Sigmoid colon (tissue), 7 donors: ENCODE measurements around the gene THSD1. TPM values are rescaled to one million over a fixed set of nuclear protein-coding genes. Genes with fewer than 3 reads are reported as not detected.
A peak's percentile ranks its signal among the peaks of the same experiment; 100 is the strongest.

Source experiments
- DNase-seq: peaks from one replicate; pipeline ENCODE4 v3.0.0-alpha.2; 2019
- H3K27ac ChIP-seq, 4 donors: fragments of 200-600 bp; sonication (generic); one replicate each; pipeline ENCODE4 v1.5.1; 2016 to 2019; ENCODE audit warnings: mild to moderate bottlenecking in 1 of 4
- H3K27me3 ChIP-seq, 3 donors: fragments of 200-600 bp; sonication (generic); one replicate each; pipeline ENCODE4 v1.5.1; 2019; ENCODE audit warnings: mild to moderate bottlenecking in 1 of 3
- H3K36me3 ChIP-seq, 4 donors: fragments of 200-600 bp; sonication (generic); one replicate each; pipeline ENCODE4 v1.5.1; 2016 to 2019
- H3K4me1 ChIP-seq, 4 donors: fragments of 200-600 bp; sonication (generic); one replicate each; pipeline ENCODE4 v1.5.1; 2017 to 2019
- H3K4me3 ChIP-seq, 4 donors: fragments of 200-600 bp; sonication (generic); one replicate each; pipeline ENCODE4 v1.5.1; 2017 to 2019; ENCODE audit warnings: mild to moderate bottlenecking in 2 of 4, moderate library complexity in 1 of 4
- H3K9me3 ChIP-seq, 4 donors: fragments of 200-600 bp in 3 of 4; sonication (generic) in 3 of 4; one replicate each; pipeline versions ENCODE4 v1.5.1 to v1.6.1; 2013 to 2019
- CTCF ChIP-seq, 4 experiments: fragments of 450-650 bp in 3 of 4; fragments of 200-600 bp in 1 of 4; IDR thresholded peaks; one replicate each; pipeline ENCODE4 v1.5.1; 2016 to 2019; ENCODE audit warnings: antibody characterized with exemption in 4 of 4, mild to moderate bottlenecking in 3 of 4, moderate library complexity in 2 of 4
- EP300 ChIP-seq, 4 donors: sonication (generic); formaldehyde crosslinking; IDR thresholded peaks; one replicate each; pipeline ENCODE4 v1.6.1; 2017; ENCODE audit warnings: antibody characterized with exemption in 4 of 4
- POLR2A ChIP-seq, 2 donors: fragments of 450-650 bp; IDR thresholded peaks; one replicate each; pipeline ENCODE4 v1.6.1; 2016; ENCODE audit warnings: antibody characterized with exemption in 2 of 2, mild to moderate bottlenecking in 2 of 2, moderate library complexity in 2 of 2
- POLR2AphosphoS5 ChIP-seq, 4 donors: sonication (generic); formaldehyde crosslinking; IDR thresholded peaks; one replicate each; pipeline ENCODE4 v1.6.1; 2017; ENCODE audit warnings: antibody characterized with exemption in 4 of 4
- WGBS, 2 donors: extraction: QIAGEN DNeasy Blood & Tissue Kit; methylation state at CpG; one replicate each; pipeline ENCODE4 v1.1.7; 2013; 5-methylcytosine and 5-hydroxymethylcytosine counted together
- intact Hi-C: fragments of 100-400 bp; cut with DNase I; formaldehyde crosslinking; loops from one replicate; pipeline ENCODE4 v1.15.1; 2023
- polyA plus RNA-seq, 3 donors: library from polyadenylated mRNA; stranded (reverse); fragments of 200-250 nt; gene quantifications; one replicate each; pipeline ENCODE4 v1.2.3, GENCODE V29; 2013
- total RNA-seq, 4 donors: library from RNA; depleted of rRNA; stranded (reverse); fragments of >200 nt; gene quantifications; one replicate each; pipeline ENCODE4 v1.1.0, GENCODE V29; 2016
- donor health status: healthy with polysubstance abuse.
- donor health status: Bipolar disorder and iron deficiency.
- donor health status: healthy.

The THSD1 gene
- total and polyA plus RNA-seq, 7 donors: 0.60 to 6.4 (median 3.6) TPM; not detected in 1

- Histone ChIP-seq H3K4me1 (peaks cover 0 to 39% (median 36%) of the 10 kb centered on the region in 4 donors), H3K27me3 (no peaks in the 10 kb centered on the region), H3K9me3 (no peaks in the 10 kb centered on the region), H3K36me3 (no peaks in the 10 kb centered on the region), H3K27ac (no peak overlapping the region), H3K4me3 (no peak overlapping the region)
- 63% methylated on average over 2 of the region's 2 CpGs for WGBS, 2 donors
- no peak for TF ChIP-seq CTCF (IDR thresholded peaks at IDR 0.05)
- TF ChIP-seq POLR2A (IDR thresholded peaks at IDR 0.05): no peak
- TF ChIP-seq POLR2AphosphoS5 (IDR thresholded peaks at IDR 0.05): no peak
- no peak for TF ChIP-seq EP300 (IDR thresholded peaks at IDR 0.05)
- intact Hi-C loops: loop anchor here (5.0 to 10.0 kb wide), 4 partner anchors 165 to 1048 kb away; partner anchors contain the start of genes SUGT1 and WDFY2
- DNase-seq: no peak
Observed at GRCh38 chr13:52452470-52452869, 46.5 kb upstream of the THSD1 start.

GRCh38 chr13:52451135-52451804 is 45.3 kb upstream of the THSD1 start:
- Histone ChIP-seq H3K36me3 (no peaks in the 10 kb centered on the region), H3K4me1 (peaks cover 0 to 41% (median 40%) of the 10 kb centered on the region in 4 donors), H3K9me3 (no peaks in the 10 kb centered on the region), H3K27me3 (no peaks in the 10 kb centered on the region), H3K27ac (peak overlapping the region in 3 of 4 donors; percentile 94 to 99 (median 98)), H3K4me3 (peak overlapping the region in 1 of 4 donors; percentile 88)
- no peak for DNase-seq
- 88 to 91% methylated on average over 24 of the region's 24 CpGs for WGBS, 2 donors
- intact Hi-C loops: loop anchor here (2.0 to 10.0 kb wide), 6 partner anchors 166 to 1046 kb away; partner anchors contain the start of genes ATP7B, SUGT1 and WDFY2
- TF ChIP-seq CTCF (IDR thresholded peaks at IDR 0.05) (no peak), POLR2A (IDR thresholded peaks at IDR 0.05) (no peak), POLR2AphosphoS5 (IDR thresholded peaks at IDR 0.05) (no peak), EP300 (IDR thresholded peaks at IDR 0.05) (no peak)

GRCh38 chr13:52450793-52451116 is 44.8 kb upstream of the THSD1 start:
- H3K36me3 ChIP-seq: no peaks in the 10 kb centered on the region
- WGBS, 2 donors: 3 to 11% methylated on average over 8 of the region's 8 CpGs

GRCh38 chr13:52450012-52450792 is 44.2 kb upstream of the THSD1 start, which contains the start of gene VPS36:
Gene VPS36 (minus strand): TSS chr13:52450634. CDS start chr13:52450594, 40 bp downstream.
- TF ChIP-seq CTCF (IDR thresholded peaks at IDR 0.05) (peak in 3 of 4 experiments; percentile 90 to 100 (median 95)), EP300 (IDR thresholded peaks at IDR 0.05) (no peak), POLR2AphosphoS5 (IDR thresholded peaks at IDR 0.05) (peak; percentile 85 to 97 (median 90)), POLR2A (IDR thresholded peaks at IDR 0.05) (peak; percentile 59 to 77)
- Histone ChIP-seq H3K4me1 (peaks cover 0 to 40% (median 37%) of the 10 kb centered on the region in 4 donors), H3K4me3 (peak within 1 kb of the TSS; percentile 57 to 88 (median 84)), H3K36me3 (peaks cover 0 to 2% (median 0%) of the 10 kb centered on the region in 4 donors), H3K27me3 (no peaks in the 10 kb centered on the region), H3K9me3 (no peaks in the 10 kb centered on the region), H3K27ac (peak within 1 kb of the TSS; percentile 90 to 99 (median 96))
- WGBS, 2 donors: 0% methylated on average over 105 of the region's 105 CpGs
- DNase-seq: peak; percentile 97
- intact Hi-C loops: loop anchor here (2.0 to 10.0 kb wide), 6 partner anchors 167 to 1045 kb away; partner anchors contain the start of genes ATP7B, SUGT1 and WDFY2

More at GRCh38 chr13:52450793-52451116, 44.8 kb upstream of the THSD1 start:
- intact Hi-C loops: loop anchor here (2.0 to 10.0 kb wide), 6 partner anchors 167 to 1046 kb away; partner anchors contain the start of genes ATP7B, SUGT1 and WDFY2
- Histone ChIP-seq H3K4me1 (peaks cover 0 to 40% (median 37%) of the 10 kb centered on the region in 4 donors), H3K4me3 (peak overlapping the region in 3 of 4 donors; percentile 83 to 88 (median 86)), H3K27ac (peak overlapping the region; percentile 90 to 99 (median 96)), H3K9me3 (no peaks in the 10 kb centered on the region), H3K27me3 (no peaks in the 10 kb centered on the region)
- no peak for DNase-seq
- TF ChIP-seq EP300 (IDR thresholded peaks at IDR 0.05) (no peak), POLR2A (IDR thresholded peaks at IDR 0.05) (no peak), CTCF (IDR thresholded peaks at IDR 0.05) (peak in 3 of 4 experiments; percentile 7 to 80 (median 43)), POLR2AphosphoS5 (IDR thresholded peaks at IDR 0.05) (no peak)
